Stimulated activated CD4-positive, alpha-beta T cell treated with anti-CD3 and anti-CD28 coated beads, Interleukin-2, amount 100 ng/mL, for 48 hours (primary cell): Measurements from ENCODE around the gene USP54.

ENCODE experiments used
- DNase-seq, 2 donors: peaks; one replicate each; pipeline ENCODE4 v3.0.0-alpha.2; 2020

Gene USP54

DNA sequence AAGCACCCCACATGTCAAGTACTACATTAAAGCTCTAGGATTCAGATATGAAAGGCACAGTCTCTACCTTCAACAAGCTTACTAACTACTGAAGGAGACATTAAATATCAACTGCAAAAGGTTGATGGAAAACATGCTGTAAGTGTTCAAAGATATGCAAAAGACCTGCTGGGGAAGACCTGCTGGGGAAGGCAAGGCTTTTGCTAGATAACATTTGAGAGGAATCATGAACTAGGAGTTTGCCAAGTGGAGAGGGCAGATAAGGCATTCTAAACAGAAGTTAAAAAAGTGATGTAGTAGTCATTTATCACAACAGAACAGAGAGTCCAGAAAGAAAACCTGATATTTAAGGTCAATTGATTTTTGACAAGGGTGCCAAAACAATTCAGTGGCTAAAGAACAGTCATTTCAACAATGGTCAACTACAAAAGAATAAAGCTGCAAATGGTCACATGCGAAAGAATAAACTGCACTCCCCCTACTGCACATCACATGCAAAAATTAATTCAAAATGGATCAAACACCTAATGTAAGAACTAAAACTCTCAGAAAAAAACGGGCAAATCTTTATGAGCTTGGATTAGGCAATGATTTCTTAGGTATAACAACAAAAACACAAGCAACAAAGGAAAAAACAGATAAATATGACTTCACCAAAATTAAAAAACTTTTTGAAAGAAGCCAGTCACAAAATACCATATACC is 134.8 kb downstream of the USP54 start:
- DNase-seq = no peak

DNA sequence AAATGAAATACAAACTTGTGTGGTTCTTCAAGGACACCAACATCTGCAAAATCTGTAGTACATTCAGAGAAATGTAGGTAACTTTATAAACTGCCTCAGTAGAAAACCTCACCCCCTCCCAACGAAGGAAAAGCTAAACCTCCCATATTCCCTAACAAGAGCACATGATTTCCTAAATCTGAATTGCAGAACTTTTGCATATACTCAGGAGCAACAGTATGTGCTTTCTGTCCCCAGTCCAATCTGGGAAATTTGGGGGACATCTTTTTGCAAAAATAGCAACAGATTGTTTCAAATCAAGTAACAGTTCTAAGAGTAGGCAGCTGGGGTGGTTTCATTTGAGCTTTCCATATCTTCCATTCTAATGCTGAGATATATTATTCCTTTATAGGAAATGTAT is 142.0 kb downstream of the USP54 start:
- no peak for DNase-seq

DNA sequence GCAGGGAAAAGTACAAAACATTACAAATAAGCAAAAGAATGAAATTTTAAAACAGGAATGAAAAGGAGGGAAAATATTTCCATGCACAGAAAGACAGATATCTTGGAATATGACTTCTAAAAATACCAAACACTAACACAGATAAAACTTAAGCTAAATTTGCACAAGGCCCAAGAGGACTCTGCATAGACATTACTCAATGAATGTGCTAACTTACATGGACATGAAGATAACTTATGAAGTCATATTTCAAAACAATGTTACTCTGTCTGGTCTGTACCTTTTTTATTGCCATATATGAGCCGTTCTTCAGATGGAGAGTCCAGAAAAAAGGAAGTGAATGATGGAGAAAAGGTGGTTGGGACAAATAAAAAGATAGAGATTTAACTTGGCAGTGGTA is 142.8 kb downstream of the USP54 start:
- no peak for DNase-seq
